D341Med (cell line): ENCODE results near the gene SP7.
"Not testable (repeated sequence)": the region's sequence is repeated elsewhere in the genome, so short reads cannot be mapped to it uniquely, and the experiment has no call there.

Experiments used
- DNase-seq: peaks from one replicate; pipeline ENCODE4 v3.0.0; 2012; ENCODE audit warnings: low spot score

Gene SP7

GRCh38 chr12:53336181-53336681 is at the start of gene SP7:
Gene SP7 (minus strand): TSS chr12:53336354. CDS start chr12:53335646, 708 bp downstream.
- DNase-seq, result no peak

DNA sequence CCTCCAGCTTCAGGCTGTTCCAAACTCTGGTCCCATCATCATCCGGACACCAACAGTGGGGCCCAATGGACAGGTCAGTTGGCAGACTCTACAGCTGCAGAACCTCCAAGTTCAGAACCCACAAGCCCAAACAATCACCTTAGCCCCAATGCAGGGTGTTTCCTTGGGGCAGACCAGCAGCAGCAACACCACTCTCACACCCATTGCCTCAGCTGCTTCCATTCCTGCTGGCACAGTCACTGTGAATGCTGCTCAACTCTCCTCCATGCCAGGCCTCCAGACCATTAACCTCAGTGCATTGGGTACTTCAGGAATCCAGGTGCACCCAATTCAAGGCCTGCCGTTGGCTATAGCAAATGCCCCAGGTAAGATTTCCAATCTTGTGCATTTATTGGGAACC is 47.1 kb upstream of the SP7 start:
- DNase-seq, result no peak

- DNase-seq, result peak; percentile 49
Measured at GRCh38 chr12:53381731-53382630, 45.8 kb upstream of the SP7 start.

GRCh38 chr12:53380794-53381730 is 44.9 kb upstream of the SP7 start:
- no peak for DNase-seq

DNA sequence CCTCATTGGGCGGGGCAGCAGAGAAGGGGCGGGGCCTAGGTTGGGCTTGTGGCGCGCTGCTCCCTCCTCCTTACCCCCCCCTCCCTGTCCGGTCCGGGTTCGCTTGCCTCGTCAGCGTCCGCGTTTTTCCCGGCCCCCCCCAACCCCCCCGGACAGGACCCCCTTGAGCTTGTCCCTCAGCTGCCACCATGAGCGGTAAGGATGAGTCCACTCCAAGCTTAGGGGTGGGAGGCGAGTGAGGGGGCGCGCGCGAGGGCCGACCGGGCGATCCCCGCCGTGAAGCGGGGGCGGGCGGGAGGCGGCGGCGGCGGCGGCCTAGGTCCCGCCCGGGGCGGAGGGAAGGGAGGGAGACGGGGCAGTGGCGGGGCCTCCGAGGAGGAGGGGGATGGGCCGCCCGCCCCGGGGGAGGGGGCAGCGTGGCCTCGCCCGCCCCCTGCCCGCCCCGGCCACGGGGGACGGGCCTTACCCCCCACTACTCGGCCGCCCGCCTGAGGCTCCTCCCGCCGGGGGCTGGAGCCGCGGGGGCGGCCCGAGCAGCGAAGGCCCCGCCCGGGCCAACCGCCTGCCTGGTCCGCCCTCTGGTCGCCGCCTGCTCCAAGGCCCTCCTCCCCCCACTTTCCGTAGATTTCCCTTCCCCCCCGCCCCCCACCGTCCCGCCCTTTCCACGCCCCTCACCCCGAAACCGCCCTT is 44.1 kb upstream of the SP7 start, which contains the start of gene SP1:
SP1 (plus strand) TSS at position 73 of the 690 bp plus-strand sequence; CDS start at position 189, 116 bp downstream.
- DNase-seq, result peak; percentile 89

- DNase-seq, result peak; percentile 93
Measured at GRCh38 chr12:53379389-53380103, 43.4 kb upstream of the SP7 start.

- DNase-seq, result no peak
Measured at GRCh38 chr12:53378724-53379388, 42.7 kb upstream of the SP7 start.

- no peak for DNase-seq
Measured at GRCh38 chr12:53378222-53378621, 42.1 kb upstream of the SP7 start.

- DNase-seq, result no peak
Measured at GRCh38 chr12:53376747-53377146, 40.6 kb upstream of the SP7 start.

- DNase-seq, result not testable (repeated sequence)
Measured at GRCh38 chr12:53374277-53374676, 38.1 kb upstream of the SP7 start.

DNA sequence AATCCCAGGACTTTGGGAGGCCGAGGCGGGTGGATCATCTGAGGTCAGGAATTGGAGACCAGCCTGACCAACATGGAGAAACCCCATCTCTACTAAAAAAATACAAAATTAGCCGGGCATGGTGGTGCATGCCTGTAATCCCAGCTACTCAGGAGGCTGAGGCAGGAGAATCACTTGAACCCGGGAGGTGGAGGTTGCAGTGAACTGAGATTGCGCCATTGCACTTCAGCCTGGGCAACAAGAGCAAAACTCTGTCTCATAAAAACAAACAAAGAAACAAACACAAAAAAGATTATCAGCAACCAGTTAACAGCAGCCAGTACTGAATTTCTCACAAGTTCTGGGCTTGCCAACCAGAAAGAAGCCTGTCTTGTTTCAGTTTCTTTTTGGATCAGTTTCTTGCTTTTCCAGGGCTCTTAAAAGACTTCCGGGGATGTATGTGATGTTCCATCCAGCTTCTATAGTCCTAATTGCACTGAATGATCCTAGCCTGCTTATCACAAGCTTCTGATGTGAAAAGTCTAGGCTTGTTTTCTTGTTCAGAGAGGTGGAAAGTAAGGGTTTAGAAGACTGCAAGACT is 37.5 kb upstream of the SP7 start:
- not testable (repeated sequence) for DNase-seq

- no peak for DNase-seq
Measured at GRCh38 chr12:53365245-53365904, 29.2 kb upstream of the SP7 start.

GRCh38 chr12:53361638-53362037 is 25.5 kb upstream of the SP7 start:
- DNase-seq, result not testable (repeated sequence)

GRCh38 chr12:53358836-53359419 is 22.8 kb upstream of the SP7 start:
- DNase-seq, result no peak

- DNase-seq, result no peak
Measured at GRCh38 chr12:53355121-53355520, 19.0 kb upstream of the SP7 start.

DNA sequence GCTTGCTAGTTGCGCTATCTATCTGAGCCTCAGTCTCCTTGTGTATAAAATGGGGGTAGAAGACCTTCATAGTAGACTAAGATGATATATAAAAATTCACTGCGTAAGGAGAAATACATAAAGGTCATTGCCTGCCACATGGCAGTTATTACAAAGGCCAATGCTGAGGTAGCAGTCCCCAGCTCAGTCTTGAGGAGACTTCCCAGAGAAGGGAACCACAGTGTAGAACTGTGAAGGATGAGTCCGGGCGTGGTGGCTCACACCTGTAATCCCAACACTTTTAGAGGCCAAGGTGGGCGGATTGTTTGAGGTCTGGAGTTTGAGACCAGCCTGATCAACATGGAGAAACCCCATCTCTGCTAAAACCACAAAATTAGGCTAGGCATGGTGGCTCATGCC is 17.1 kb upstream of the SP7 start:
- DNase-seq, result no peak

GRCh38 chr12:53352331-53353256 is 16.4 kb upstream of the SP7 start:
- DNase-seq, result peak; percentile 79

- DNase-seq, result no peak
Measured at GRCh38 chr12:53347905-53348304, 11.8 kb upstream of the SP7 start.
